ENCODE results near the gene MYH6. TPM values are rescaled to one million over a fixed set of nuclear protein-coding genes. Genes with fewer than 3 reads are reported as not detected.

Gene MYH6
- total RNA-seq, 1 experiment from 2014 or later = 0.09 TPM

DNA sequence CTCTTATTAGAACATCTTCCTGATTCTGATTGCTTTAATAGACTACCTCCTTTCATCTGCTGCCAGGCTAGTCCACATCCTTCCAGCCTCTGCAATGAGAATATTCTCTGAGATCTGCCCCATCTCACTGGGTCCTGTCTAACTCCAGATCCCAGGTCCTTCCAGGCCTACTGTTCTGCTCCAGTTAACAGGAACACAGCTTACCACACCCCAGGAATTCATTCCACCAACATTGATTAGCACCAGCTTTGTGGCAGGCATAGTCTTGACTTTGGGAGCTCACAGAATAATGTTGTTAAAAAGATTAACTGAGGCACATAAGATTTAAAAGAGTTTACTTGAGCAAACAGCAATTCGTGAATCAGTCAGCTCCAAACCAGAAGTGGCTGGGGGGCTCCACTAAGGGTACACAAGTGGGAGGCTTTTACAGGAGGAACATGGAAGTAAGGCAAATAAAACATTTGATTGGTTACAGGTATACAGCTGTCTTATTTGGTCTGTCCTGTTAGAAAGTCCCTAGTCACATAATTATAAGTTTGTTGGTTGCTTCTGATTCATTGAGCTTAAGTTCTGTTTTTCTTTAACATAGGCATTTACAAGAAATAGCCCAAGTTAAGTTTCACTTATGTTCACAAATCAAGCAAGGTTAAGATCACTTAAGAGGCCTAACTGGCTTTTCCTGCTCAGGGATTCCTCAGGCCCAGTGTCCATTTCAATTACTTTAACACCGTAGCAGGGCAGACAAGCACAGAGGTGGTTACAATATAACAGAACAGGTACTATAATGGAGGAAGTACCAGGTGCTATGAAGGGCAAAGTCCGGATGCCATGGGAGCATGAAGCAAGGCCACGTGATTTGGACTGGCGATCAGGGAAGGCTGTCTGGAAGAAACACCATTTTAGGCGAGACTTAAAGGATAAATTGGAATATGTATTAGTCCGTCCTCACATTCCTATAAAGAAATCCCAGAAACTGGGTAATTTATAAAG lies 39.6 kb upstream of the MYH6 start:
- ChIA-PET POLR2A (interaction anchor here (0.9 kb wide), 1 partner anchor 95 kb away, joined by 3 read pairs; the partner anchor contains the start of gene SLC22A17), CTCF (interaction anchor here (1.5 kb wide), 1 partner anchor 11 kb away, joined by 4 read pairs; no protein-coding TSS in a partner anchor)
- H3K36me3 Mint-ChIP-seq = no peaks in the 10 kb centered on the region
- peaks cover 18% of the 10 kb centered on the region for H3K4me1 Mint-ChIP-seq
- DNase-seq (ENCODE audit: low spot score) (no peak), ATAC-seq (no peak)
- TF ChIP-seq NFYB (CRISPR knock-in tag; conservative IDR thresholded peaks at IDR 0.05; ENCODE audit: low read depth) = no peak
- TF ChIP-seq, protein P1, sequence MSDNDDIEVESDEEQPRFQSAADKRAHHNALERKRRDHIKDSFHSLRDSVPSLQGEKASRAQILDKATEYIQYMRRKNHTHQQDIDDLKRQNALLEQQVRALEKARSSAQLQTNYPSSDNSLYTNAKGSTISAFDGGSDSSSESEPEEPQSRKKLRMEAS (CRISPR knock-in tag; IDR thresholded peaks at IDR 0.05) = no peak
- peaks cover 12% of the 10 kb centered on the region for H3K27me3 Mint-ChIP-seq (ENCODE audit: low read depth)
- H3K4me3 Mint-ChIP-seq = no peak overlapping the region
- H3K27ac Mint-ChIP-seq = no peak overlapping the region
- no peaks in the 10 kb centered on the region for H3K9me3 Mint-ChIP-seq

DNA sequence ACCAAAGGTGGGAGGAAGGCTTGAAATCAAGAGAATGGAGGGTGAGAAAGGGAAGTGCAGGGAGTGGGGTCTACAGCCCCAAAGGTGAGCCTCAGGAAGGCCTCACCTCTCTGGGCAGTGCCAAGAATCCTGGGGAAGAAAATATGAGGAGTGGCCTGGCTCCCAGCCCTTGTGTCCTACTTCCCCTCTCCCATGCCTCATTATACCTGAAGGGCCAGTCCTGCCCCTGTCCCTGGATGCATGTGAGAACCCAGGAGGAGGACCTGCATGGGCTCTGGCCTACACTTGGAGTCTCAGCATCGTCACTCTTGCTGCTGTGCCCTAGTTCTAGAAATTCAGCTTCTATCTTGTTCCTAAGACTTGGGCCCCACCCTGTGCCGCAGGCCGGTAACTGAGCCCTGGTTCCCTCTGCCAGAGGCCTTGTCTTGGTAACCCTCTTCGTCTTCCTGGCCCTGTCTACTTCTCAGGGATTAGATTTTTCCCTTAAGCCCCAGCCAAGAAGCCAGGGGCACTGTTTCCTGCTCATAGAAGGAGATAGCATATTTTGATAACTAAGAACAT lies 38.3 kb upstream of the MYH6 start:
- Mint-ChIP-seq H3K27me3 (ENCODE audit: low read depth) (peaks cover 14% of the 10 kb centered on the region), H3K36me3 (no peaks in the 10 kb centered on the region), H3K4me3 (no peak overlapping the region), H3K4me1 (peaks cover 23% of the 10 kb centered on the region), H3K27ac (no peak overlapping the region), H3K9me3 (no peaks in the 10 kb centered on the region)
- TF ChIP-seq IRF2 (CRISPR knock-in tag; IDR thresholded peaks at IDR 0.05; ENCODE audit: borderline replicate concordance, low read depth) (no peak), ZNF671 (CRISPR knock-in tag; IDR thresholded peaks at IDR 0.05) (no peak), NFYB (CRISPR knock-in tag; conservative IDR thresholded peaks at IDR 0.05; ENCODE audit: low read depth) (no peak)
- TF ChIP-seq, protein P2, sequence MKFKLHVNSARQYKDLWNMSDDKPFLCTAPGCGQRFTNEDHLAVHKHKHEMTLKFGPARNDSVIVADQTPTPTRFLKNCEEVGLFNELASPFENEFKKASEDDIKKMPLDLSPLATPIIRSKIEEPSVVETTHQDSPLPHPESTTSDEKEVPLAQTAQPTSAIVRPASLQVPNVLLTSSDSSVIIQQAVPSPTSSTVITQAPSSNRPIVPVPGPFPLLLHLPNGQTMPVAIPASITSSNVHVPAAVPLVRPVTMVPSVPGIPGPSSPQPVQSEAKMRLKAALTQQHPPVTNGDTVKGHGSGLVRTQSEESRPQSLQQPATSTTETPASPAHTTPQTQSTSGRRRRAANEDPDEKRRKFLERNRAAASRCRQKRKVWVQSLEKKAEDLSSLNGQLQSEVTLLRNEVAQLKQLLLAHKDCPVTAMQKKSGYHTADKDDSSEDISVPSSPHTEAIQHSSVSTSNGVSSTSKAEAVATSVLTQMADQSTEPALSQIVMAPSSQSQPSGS (CRISPR knock-in tag; IDR thresholded peaks at IDR 0.05; ENCODE audit: borderline replicate concordance, low read depth) = no peak
- TF ChIP-seq, protein P3, sequence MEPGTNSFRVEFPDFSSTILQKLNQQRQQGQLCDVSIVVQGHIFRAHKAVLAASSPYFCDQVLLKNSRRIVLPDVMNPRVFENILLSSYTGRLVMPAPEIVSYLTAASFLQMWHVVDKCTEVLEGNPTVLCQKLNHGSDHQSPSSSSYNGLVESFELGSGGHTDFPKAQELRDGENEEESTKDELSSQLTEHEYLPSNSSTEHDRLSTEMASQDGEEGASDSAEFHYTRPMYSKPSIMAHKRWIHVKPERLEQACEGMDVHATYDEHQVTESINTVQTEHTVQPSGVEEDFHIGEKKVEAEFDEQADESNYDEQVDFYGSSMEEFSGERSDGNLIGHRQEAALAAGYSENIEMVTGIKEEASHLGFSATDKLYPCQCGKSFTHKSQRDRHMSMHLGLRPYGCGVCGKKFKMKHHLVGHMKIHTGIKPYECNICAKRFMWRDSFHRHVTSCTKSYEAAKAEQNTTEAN (CRISPR knock-in tag; IDR thresholded peaks at IDR 0.05) = no peak
- POLR2A ChIA-PET = no interaction called here
- no peak for DNase-seq (ENCODE audit: low spot score)
- CTCF ChIA-PET = interaction anchor here (0.7 to 1.1 kb wide), 2 partner anchors 10 kb away, joined by 3 read pairs; partner anchors contain the start of gene MYH7
- ATAC-seq = no peak

DNA sequence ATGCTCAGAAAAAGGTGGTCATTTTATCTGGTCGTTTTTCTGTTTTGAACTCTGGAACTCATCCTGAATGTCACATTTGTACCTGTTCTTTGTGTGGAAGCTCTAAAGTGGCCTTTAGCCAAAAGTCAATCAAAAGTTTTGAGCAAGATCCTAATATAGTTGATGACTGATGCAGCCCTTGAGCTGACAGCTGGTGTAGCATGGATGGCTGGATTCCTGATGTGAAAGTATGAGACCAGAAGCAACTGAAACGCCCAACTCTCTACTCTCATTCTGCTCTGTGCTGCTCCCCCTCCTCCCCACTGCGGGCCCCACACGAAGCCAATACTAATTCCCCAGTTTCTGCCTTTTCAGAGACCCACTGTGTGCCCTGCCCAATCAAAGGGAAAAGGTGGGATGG lies 37.7 kb upstream of the MYH6 start:
- H3K4me3 Mint-ChIP-seq = no peak overlapping the region
- DNase-seq (ENCODE audit: low spot score) (no peak), ATAC-seq (no peak)
- H3K27ac Mint-ChIP-seq = no peak overlapping the region
- peaks cover 16% of the 10 kb centered on the region for H3K27me3 Mint-ChIP-seq (ENCODE audit: low read depth)
- H3K4me1 Mint-ChIP-seq = peaks cover 23% of the 10 kb centered on the region
- no peaks in the 10 kb centered on the region for H3K9me3 Mint-ChIP-seq
- POLR2A ChIA-PET = no interaction called here
- H3K36me3 Mint-ChIP-seq = no peaks in the 10 kb centered on the region
- CTCF ChIA-PET = interaction anchor here (0.7 to 1.1 kb wide), 2 partner anchors 10 to 11 kb away, joined by 3 read pairs; partner anchors contain the start of gene MYH7
- TF ChIP-seq, protein P4, sequence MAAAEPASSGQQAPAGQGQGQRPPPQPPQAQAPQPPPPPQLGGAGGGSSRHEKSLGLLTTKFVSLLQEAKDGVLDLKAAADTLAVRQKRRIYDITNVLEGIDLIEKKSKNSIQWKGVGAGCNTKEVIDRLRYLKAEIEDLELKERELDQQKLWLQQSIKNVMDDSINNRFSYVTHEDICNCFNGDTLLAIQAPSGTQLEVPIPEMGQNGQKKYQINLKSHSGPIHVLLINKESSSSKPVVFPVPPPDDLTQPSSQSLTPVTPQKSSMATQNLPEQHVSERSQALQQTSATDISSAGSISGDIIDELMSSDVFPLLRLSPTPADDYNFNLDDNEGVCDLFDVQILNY (CRISPR knock-in tag; IDR thresholded peaks at IDR 0.05) = no peak
- no peak for TF ChIP-seq TEAD1 (CRISPR knock-in tag; IDR thresholded peaks at IDR 0.05)
- TF ChIP-seq, protein P5, sequence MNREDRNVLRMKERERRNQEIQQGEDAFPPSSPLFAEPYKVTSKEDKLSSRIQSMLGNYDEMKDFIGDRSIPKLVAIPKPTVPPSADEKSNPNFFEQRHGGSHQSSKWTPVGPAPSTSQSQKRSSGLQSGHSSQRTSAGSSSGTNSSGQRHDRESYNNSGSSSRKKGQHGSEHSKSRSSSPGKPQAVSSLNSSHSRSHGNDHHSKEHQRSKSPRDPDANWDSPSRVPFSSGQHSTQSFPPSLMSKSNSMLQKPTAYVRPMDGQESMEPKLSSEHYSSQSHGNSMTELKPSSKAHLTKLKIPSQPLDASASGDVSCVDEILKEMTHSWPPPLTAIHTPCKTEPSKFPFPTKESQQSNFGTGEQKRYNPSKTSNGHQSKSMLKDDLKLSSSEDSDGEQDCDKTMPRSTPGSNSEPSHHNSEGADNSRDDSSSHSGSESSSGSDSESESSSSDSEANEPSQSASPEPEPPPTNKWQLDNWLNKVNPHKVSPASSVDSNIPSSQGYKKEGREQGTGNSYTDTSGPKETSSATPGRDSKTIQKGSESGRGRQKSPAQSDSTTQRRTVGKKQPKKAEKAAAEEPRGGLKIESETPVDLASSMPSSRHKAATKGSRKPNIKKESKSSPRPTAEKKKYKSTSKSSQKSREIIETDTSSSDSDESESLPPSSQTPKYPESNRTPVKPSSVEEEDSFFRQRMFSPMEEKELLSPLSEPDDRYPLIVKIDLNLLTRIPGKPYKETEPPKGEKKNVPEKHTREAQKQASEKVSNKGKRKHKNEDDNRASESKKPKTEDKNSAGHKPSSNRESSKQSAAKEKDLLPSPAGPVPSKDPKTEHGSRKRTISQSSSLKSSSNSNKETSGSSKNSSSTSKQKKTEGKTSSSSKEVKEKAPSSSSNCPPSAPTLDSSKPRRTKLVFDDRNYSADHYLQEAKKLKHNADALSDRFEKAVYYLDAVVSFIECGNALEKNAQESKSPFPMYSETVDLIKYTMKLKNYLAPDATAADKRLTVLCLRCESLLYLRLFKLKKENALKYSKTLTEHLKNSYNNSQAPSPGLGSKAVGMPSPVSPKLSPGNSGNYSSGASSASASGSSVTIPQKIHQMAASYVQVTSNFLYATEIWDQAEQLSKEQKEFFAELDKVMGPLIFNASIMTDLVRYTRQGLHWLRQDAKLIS (CRISPR knock-in tag; IDR thresholded peaks at IDR 0.05; ENCODE audit: borderline replicate concordance) = no peak
- TF ChIP-seq SMAD4 (CRISPR knock-in tag; IDR thresholded peaks at IDR 0.05) = no peak
- TF ChIP-seq, protein P6, sequence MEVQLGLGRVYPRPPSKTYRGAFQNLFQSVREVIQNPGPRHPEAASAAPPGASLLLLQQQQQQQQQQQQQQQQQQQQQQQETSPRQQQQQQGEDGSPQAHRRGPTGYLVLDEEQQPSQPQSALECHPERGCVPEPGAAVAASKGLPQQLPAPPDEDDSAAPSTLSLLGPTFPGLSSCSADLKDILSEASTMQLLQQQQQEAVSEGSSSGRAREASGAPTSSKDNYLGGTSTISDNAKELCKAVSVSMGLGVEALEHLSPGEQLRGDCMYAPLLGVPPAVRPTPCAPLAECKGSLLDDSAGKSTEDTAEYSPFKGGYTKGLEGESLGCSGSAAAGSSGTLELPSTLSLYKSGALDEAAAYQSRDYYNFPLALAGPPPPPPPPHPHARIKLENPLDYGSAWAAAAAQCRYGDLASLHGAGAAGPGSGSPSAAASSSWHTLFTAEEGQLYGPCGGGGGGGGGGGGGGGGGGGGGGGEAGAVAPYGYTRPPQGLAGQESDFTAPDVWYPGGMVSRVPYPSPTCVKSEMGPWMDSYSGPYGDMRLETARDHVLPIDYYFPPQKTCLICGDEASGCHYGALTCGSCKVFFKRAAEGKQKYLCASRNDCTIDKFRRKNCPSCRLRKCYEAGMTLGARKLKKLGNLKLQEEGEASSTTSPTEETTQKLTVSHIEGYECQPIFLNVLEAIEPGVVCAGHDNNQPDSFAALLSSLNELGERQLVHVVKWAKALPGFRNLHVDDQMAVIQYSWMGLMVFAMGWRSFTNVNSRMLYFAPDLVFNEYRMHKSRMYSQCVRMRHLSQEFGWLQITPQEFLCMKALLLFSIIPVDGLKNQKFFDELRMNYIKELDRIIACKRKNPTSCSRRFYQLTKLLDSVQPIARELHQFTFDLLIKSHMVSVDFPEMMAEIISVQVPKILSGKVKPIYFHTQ (CRISPR knock-in tag; IDR thresholded peaks at IDR 0.05) = no peak
- no peak for TF ChIP-seq NR1H2 (CRISPR knock-in tag; IDR thresholded peaks at IDR 0.05)
- TF ChIP-seq HMGA2 (CRISPR knock-in tag; IDR thresholded peaks at IDR 0.05) = no peak
- TF ChIP-seq ZBTB21 (CRISPR knock-in tag; IDR thresholded peaks at IDR 0.05; ENCODE audit: borderline replicate concordance) = no peak
- TF ChIP-seq ETV6 (CRISPR knock-in tag; IDR thresholded peaks at IDR 0.05) = no peak
- no peak for TF ChIP-seq NFYB (CRISPR knock-in tag; conservative IDR thresholded peaks at IDR 0.05; ENCODE audit: low read depth)
- no peak for TF ChIP-seq GRHL2 (CRISPR knock-in tag; IDR thresholded peaks at IDR 0.05; ENCODE audit: insufficient replicate concordance, severe bottlenecking)
